ENCODE results near the gene SCN1B. TPM values are rescaled to one million over a fixed set of nuclear protein-coding genes. Genes with fewer than 3 reads are reported as not detected.
"Not testable (repeated sequence)": the region's sequence is repeated elsewhere in the genome, so short reads cannot be mapped to it uniquely, and the experiment has no call there.

Gene SCN1B
- total and polyA plus RNA-seq, 3 donors from 2014 or later: 3.5 to 7.5 (median 6.6) TPM

- no peaks in the 10 kb centered on the region for H3K27me3 ChIP-seq
- DNase-seq: no peak
- no peaks in the 10 kb centered on the region for H3K36me3 ChIP-seq (ENCODE audit: low read depth, missing control alignments)
- peak overlapping the region; percentile 86 to 90 for H3K4me3 ChIP-seq
- peak overlapping the region; percentile 89 to 100 for H3K27ac ChIP-seq
- intact Hi-C loops (cut with DNase I; ENCODE audit: low total_unique reads): no loop called here
- H3K9me3 ChIP-seq: no peaks in the 10 kb centered on the region
- peaks cover 44% of the 10 kb centered on the region for H3K4me1 ChIP-seq
- 3 to 11% methylated on average over 7 to 45 of the region's 46 CpGs for WGBS, 2 donors
- TF ChIP-seq CTCF (IDR thresholded peaks at IDR 0.05) (no peak), POLR2A (IDR thresholded peaks at IDR 0.05) (no peak)
Observed at GRCh38 chr19:35000647-35001501, 29.4 kb upstream of the SCN1B start.

DNA sequence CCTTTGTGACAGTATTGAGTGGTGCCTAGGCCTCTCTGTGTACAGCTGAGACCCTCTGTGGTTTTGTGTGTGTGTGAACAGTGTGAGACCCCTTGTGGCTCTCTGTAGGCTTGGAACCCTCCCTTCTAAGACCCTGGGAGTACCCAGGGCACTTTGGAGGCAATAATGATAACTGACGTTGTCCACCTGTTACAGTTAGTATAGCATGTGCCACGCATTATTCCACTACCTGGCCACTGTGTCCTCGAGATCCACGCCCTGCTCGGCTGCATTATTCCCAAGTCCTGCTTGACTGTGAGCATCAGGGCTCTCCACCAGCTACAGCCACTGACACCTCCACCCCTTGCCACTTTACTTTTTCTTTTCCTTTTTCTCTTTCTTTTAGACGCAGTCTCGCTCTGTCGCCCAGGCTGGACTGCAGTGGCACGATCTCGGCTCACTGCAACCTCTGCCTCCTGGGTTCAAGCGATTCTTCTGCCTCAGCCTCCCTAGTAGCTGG lies 28.2 kb upstream of the SCN1B start:
- TF ChIP-seq POLR2A (IDR thresholded peaks at IDR 0.05) (no peak), CTCF (IDR thresholded peaks at IDR 0.05) (no peak)
- H3K36me3 ChIP-seq (ENCODE audit: low read depth, missing control alignments): no peaks in the 10 kb centered on the region
- H3K4me3 ChIP-seq: no peak overlapping the region
- 87 to 88% methylated on average over 11 of the region's 11 CpGs for WGBS, 2 donors
- H3K9me3 ChIP-seq: no peaks in the 10 kb centered on the region
- peak overlapping the region in 1 of 2 donors; percentile 89 for H3K27ac ChIP-seq
- H3K27me3 ChIP-seq: no peaks in the 10 kb centered on the region
- intact Hi-C loops (cut with DNase I; ENCODE audit: low total_unique reads): no loop called here
- peaks cover 48% of the 10 kb centered on the region for H3K4me1 ChIP-seq
- no peak for DNase-seq

DNA sequence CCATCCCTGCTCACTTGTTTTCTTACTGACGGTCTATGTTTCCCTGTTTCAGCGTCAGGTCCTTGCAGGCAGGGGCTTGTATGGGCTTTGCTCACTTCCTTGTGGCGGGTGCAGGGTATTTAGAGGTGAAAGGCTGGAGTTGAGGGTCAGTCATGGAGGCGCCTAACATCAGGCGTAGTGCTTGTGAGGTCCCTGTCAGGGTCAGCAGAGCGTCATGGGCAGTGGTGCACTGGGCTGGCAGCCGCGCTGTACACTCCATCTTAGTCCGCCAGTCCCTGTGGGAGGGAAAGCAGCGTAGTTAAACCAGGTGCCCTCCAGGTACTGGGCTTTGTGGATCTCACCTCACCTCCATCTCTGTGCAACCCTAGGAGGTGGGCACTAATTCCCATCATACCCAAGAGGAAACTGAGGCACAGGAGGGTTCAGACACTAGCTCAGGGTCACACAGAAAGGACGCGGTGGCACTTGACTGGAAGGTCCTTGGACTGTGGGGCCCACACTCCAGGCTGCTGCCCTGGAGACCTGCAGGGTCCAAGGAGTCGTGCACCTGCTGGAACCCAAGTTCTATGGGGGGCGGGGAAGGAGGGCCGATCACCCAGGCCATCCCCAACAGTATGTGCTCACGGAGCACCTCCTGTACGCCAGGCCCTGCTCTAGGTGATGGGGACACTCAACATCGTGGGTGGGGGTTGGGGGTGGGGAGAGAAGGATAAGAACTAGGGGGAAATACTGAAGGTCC lies 25.6 kb upstream of the SCN1B start:
- no peak overlapping the region for H3K27ac ChIP-seq
- peaks cover 28% of the 10 kb centered on the region for H3K4me1 ChIP-seq
- no peak for DNase-seq

GRCh38 chr19:35005256-35005977 lies 24.9 kb upstream of the SCN1B start:
- peaks cover 27% of the 10 kb centered on the region for H3K4me1 ChIP-seq
- H3K9me3 ChIP-seq: no peaks in the 10 kb centered on the region
- H3K27ac ChIP-seq: peak overlapping the region in 1 of 2 donors; percentile 10
- TF ChIP-seq POLR2A (IDR thresholded peaks at IDR 0.05) (no peak), CTCF (IDR thresholded peaks at IDR 0.05) (no peak)
- H3K36me3 ChIP-seq (ENCODE audit: low read depth, missing control alignments): no peaks in the 10 kb centered on the region
- H3K4me3 ChIP-seq: no peak overlapping the region
- WGBS, 2 donors: 83 to 85% methylated on average over 11 of the region's 11 CpGs
- intact Hi-C loops (cut with DNase I; ENCODE audit: low total_unique reads): no loop called here
- H3K27me3 ChIP-seq: no peaks in the 10 kb centered on the region
- DNase-seq: no peak

More for the DNA sequence above, 25.6 kb upstream of the SCN1B start:
- Histone ChIP-seq H3K4me3 (no peak overlapping the region), H3K9me3 (no peaks in the 10 kb centered on the region), H3K27me3 (no peaks in the 10 kb centered on the region), H3K36me3 (ENCODE audit: low read depth, missing control alignments) (no peaks in the 10 kb centered on the region)
- intact Hi-C loops (cut with DNase I; ENCODE audit: low total_unique reads): no loop called here
- 85 to 86% methylated on average over 13 to 18 of the region's 18 CpGs for WGBS, 2 donors
- TF ChIP-seq CTCF (IDR thresholded peaks at IDR 0.05) (no peak), POLR2A (IDR thresholded peaks at IDR 0.05) (no peak)

- H3K36me3 ChIP-seq (ENCODE audit: low read depth, missing control alignments); H3K27me3 ChIP-seq; intact Hi-C loops (cut with DNase I; ENCODE audit: low total_unique reads); H3K4me3 ChIP-seq; DNase-seq; H3K9me3 ChIP-seq: not testable (repeated sequence)
- Histone ChIP-seq H3K4me1 (peaks cover 27% of the 10 kb centered on the region), H3K27ac (peak overlapping the region in 1 of 2 donors; percentile 10)
- WGBS, 2 donors: 88 to 90% methylated on average over 4 to 6 of the region's 6 CpGs
Observed at GRCh38 chr19:35006007-35006341, 24.3 kb upstream of the SCN1B start.
